Lung (tissue), 12 donors: ENCODE results near the gene CDH7. TPM values are rescaled to one million over a fixed set of nuclear protein-coding genes. Genes with fewer than 3 reads are reported as not detected.
A peak's percentile ranks its signal among the peaks of the same experiment; 100 is the strongest.

Source experiments
- ATAC-seq: fragments of 200-7000 bp; cut with Tn5 transposase; one replicate; pipeline ENCODE4 v1.9.1; 2020; ENCODE audit warnings: moderate number of reproducible peaks; ENCODE audit not compliant: insufficient read depth, low FRiP score
- DNase-seq, 3 donors: peaks; one replicate each; pipeline ENCODE4 v3.0.0-alpha.2; 2013 to 2017
- H3K27ac ChIP-seq, 2 donors: one replicate each; pipeline ENCODE4 v1.5.1; 2013; ENCODE audit warnings: mild to moderate bottlenecking in 2 of 2, moderate library complexity in 2 of 2, control low read depth in 1 of 2, inconsistent platforms in 1 of 2, low read depth in 1 of 2, low read length in 1 of 2
- H3K27me3 ChIP-seq, 3 donors: one replicate each; pipeline ENCODE4 v1.5.1; 2013; ENCODE audit warnings: low read length in 2 of 3; ENCODE audit not compliant: control insufficient read depth in 3 of 3, insufficient read depth in 3 of 3
- H3K36me3 ChIP-seq, 4 donors: one replicate each; pipeline ENCODE4 v1.5.1; 2013; ENCODE audit warnings: low read length in 4 of 4, mild to moderate bottlenecking in 1 of 4, moderate library complexity in 1 of 4; ENCODE audit not compliant: control insufficient read depth in 4 of 4, insufficient read depth in 4 of 4
- H3K4me1 ChIP-seq, 5 donors: one replicate each; pipeline ENCODE4 v1.5.1; 2013; ENCODE audit warnings: low read length in 5 of 5, mild to moderate bottlenecking in 2 of 5, moderate library complexity in 1 of 5; ENCODE audit not compliant: control insufficient read depth in 5 of 5, insufficient read depth in 5 of 5
- H3K4me3 ChIP-seq: one replicate; pipeline ENCODE4 v1.5.1; 2013; ENCODE audit warnings: mild to moderate bottlenecking, control low read depth, moderate library complexity
- H3K9ac ChIP-seq, 2 donors: one replicate each; pipeline ENCODE4 v1.5.1; 2013; ENCODE audit warnings: low read length in 2 of 2, control low read depth in 1 of 2; ENCODE audit not compliant: insufficient read depth in 1 of 2
- H3K9me3 ChIP-seq, 4 donors: one replicate each; pipeline ENCODE4 v1.5.1; 2013; ENCODE audit warnings: low read length in 3 of 4, mild to moderate bottlenecking in 1 of 4, moderate library complexity in 1 of 4; ENCODE audit not compliant: control insufficient read depth in 4 of 4, insufficient read depth in 3 of 4
- WGBS, 2 donors: extraction: QIAGEN DNeasy Blood & Tissue Kit; methylation state at CpG; one replicate each; pipeline ENCODE4 v1.1.7; 2013; 5-methylcytosine and 5-hydroxymethylcytosine counted together
- polyA plus RNA-seq, 2 donors: library from polyadenylated mRNA; stranded (reverse); fragments of 200-250 nt; gene quantifications; one replicate each; pipeline ENCODE4 v1.2.1, GENCODE V29; 2013
- total RNA-seq, 2 donors: library from RNA; depleted of rRNA in 1 of 2; stranded (reverse); fragments of >200 nt in 1 of 2; gene quantifications; one replicate each; pipeline ENCODE4 v1.2.1, GENCODE V29; 2014 to 2021
- TF ChIP-seq, protein P1 (sequence below): IDR thresholded peaks from 2 replicates; pipeline ENCODE4 v1.5.1; 2012; ENCODE audit warnings: mild to moderate bottlenecking; ENCODE audit errors: control extremely low read depth, extremely low read depth
- donor health status: control.
- donor health status: control.
- donor health status: Bipolar disorder and iron deficiency.
- donor health status: healthy.
- donor health status: DM: yes; HTN: yes; CAD: no.

The CDH7 gene
- total and polyA plus RNA-seq, 4 donors, result 0.07 to 0.40 TPM; not detected in 2

DNA sequence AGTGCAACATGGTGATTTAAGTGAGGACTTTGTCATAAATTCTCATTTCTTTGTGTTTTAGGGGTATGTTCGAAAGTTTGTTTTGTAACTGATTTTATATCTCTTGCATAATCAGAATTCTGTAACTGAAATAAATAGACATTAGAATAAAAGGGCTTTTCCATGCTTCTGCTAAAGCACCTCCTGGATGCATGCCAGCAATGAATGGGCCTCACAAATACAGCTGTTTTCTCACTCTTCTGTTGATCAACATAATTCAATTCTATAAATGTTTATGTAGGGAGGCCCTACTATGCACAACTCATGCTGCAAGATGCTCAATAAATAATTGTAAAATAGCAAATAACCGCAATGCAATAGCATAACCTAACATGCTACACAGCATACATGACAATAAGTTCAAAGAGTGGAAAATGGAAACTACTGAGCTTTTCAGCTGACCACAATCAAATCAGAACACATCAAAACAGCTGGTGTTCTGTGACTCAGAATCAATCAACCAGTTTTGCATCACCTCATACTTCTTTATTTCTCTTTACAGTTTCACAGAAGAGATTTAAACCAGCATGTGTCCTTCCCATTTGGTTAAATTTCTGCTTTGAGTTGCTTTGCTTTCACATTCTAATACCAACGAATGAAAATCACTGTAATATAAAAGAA, 11.0 kb downstream of the CDH7 start:
- H3K9me3 ChIP-seq, result no peaks in the 10 kb centered on the region
- peak in 1 of 3 donors; percentile 46 for DNase-seq
- H3K9ac ChIP-seq, result no peak overlapping the region
- no peak for ATAC-seq
- WGBS, 2 donors, result 75 to 77% methylated on average over 3 of the region's 3 CpGs
- H3K4me3 ChIP-seq, result no peak overlapping the region
- H3K27ac ChIP-seq, result no peak overlapping the region
- no peaks in the 10 kb centered on the region for H3K4me1 ChIP-seq
- TF ChIP-seq, protein P1, sequence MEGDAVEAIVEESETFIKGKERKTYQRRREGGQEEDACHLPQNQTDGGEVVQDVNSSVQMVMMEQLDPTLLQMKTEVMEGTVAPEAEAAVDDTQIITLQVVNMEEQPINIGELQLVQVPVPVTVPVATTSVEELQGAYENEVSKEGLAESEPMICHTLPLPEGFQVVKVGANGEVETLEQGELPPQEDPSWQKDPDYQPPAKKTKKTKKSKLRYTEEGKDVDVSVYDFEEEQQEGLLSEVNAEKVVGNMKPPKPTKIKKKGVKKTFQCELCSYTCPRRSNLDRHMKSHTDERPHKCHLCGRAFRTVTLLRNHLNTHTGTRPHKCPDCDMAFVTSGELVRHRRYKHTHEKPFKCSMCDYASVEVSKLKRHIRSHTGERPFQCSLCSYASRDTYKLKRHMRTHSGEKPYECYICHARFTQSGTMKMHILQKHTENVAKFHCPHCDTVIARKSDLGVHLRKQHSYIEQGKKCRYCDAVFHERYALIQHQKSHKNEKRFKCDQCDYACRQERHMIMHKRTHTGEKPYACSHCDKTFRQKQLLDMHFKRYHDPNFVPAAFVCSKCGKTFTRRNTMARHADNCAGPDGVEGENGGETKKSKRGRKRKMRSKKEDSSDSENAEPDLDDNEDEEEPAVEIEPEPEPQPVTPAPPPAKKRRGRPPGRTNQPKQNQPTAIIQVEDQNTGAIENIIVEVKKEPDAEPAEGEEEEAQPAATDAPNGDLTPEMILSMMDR, result no peak
- H3K27me3 ChIP-seq, result no peaks in the 10 kb centered on the region
- H3K36me3 ChIP-seq, result no peaks in the 10 kb centered on the region

DNA sequence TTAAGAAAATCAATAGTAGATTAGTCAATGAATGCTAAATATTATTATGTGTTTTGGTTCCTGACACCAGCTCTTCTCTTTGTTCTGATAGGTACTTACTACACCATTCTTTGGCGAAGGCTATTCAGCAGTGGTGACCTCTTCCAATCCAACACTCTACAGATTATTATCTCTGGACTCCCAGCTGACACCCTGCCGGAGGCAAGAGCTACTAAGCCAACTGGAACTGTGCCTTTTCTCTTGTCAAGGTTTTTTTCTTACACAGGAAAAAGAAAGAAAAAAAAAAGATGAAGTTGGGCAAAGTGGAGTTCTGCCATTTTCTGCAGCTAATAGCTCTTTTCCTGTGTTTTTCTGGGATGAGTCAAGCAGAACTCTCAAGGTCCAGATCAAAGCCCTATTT, 11.7 kb downstream of the CDH7 start:
- 67 to 71% methylated on average over 2 of the region's 2 CpGs for WGBS, 2 donors
- H3K9ac ChIP-seq, result no peak overlapping the region
- ATAC-seq (no peak), DNase-seq (no peak)
- H3K27ac ChIP-seq, result no peak overlapping the region
- H3K4me1 ChIP-seq, result no peaks in the 10 kb centered on the region
- H3K4me3 ChIP-seq, result no peak overlapping the region
- TF ChIP-seq, protein P1, result no peak
- H3K36me3 ChIP-seq, result no peaks in the 10 kb centered on the region
- H3K27me3 ChIP-seq, result no peaks in the 10 kb centered on the region
- H3K9me3 ChIP-seq, result no peaks in the 10 kb centered on the region

DNA sequence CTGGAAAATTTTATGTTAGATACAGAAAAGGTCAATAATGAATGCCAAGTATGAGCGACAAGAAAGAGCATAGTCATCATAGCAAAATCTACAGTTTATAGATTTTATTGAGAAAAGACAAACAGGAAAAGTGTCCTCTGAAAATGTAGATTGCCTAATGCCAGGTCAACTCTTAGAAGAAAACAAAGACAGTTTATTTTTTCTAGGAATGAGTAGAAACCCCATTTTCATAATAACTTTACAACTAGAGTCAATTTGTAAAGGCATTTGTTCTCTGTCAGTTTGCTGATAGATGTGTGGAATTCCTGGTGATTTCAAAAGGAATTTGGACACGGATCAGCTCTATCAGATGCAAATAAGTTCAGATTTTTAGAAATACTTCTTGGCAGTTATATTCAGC, 16.6 kb downstream of the CDH7 start:
- Histone ChIP-seq H3K27me3 (no peaks in the 10 kb centered on the region), H3K36me3 (no peaks in the 10 kb centered on the region), H3K4me3 (no peak overlapping the region), H3K4me1 (no peaks in the 10 kb centered on the region), H3K27ac (no peak overlapping the region), H3K9me3 (no peaks in the 10 kb centered on the region), H3K9ac (no peak overlapping the region)
- 73 to 84% methylated on average over 2 of the region's 2 CpGs for WGBS, 2 donors
- TF ChIP-seq, protein P1, result no peak
- ATAC-seq, result no peak
- DNase-seq, result no peak

DNA sequence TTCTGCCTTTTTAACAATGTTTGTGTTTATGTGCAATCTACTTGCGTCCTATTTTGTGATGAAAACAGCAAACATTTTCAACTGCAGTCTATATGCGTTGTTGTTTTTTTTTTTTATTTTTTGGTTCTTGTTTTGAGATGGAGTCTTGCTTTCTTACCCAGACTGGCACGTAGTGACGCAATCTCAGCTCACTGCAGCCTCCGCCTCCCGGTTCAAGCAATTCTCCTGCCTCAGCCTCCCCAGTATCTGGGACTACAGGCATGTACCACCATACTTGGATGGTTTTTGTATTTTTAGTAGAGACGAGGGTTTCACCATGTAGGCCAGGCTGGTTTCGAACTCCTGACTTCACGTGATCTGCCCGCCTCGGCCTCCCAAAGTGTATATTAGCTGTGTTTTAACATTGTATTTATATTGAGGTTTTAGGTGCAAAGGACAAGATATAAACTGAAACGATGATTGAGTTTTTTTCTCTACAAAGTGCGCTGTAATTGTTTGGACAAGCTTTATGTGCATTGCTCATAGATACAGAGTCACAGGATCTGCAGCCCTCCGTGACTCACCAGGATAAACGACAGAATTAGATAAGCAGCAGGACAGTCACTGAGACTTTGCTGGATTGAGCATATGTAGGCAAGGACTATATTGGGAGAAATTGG, 17.4 kb downstream of the CDH7 start:
- H3K4me3 ChIP-seq, result no peak overlapping the region
- DNase-seq (no peak), ATAC-seq (no peak)
- no peak overlapping the region for H3K9ac ChIP-seq
- H3K36me3 ChIP-seq, result no peaks in the 10 kb centered on the region
- TF ChIP-seq, protein P1, result no peak
- H3K9me3 ChIP-seq, result no peaks in the 10 kb centered on the region
- H3K4me1 ChIP-seq, result no peaks in the 10 kb centered on the region
- no peak overlapping the region for H3K27ac ChIP-seq
- H3K27me3 ChIP-seq, result no peaks in the 10 kb centered on the region
- 88% methylated on average over 15 of the region's 15 CpGs for WGBS, 2 donors
